ENCODE results near the gene CCDC194. TPM values are rescaled to one million over a fixed set of nuclear protein-coding genes. Genes with fewer than 3 reads are reported as not detected.

The CCDC194 gene
- total RNA-seq, 2 donors from 2014 or later, result 2.0 to 3.4 TPM

DNA sequence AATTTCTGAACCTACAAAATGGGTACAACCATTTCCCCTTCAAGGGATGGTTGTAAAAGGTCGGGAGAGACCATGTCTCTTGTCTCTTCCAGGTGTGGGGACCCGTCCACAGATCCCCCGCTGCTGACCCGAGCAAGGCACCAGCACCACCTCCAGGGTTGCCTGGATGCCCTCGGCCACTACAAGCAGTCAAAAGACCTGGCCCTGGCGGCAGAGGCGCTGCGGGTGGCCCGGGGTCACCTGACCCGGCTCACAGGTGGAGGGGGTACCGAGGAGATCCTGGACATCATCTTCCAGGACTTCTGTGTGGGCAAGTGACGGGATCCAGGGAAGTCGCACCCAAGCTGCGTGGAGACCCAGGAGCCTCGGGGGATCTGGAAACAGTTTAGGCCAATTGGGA, 52.6 kb downstream of the CCDC194 start:
- Histone ChIP-seq H3K27me3 (ENCODE audit: control insufficient read depth, insufficient read depth, low read length, poor library complexity, severe bottlenecking) (no peaks in the 10 kb centered on the region), H3K36me3 (ENCODE audit: control insufficient read depth, insufficient read depth, low read length) (peaks cover 8% of the 10 kb centered on the region), H3K27ac (ENCODE audit: low read depth, low read length) (no peak overlapping the region), H3K4me1 (ENCODE audit: control insufficient read depth, insufficient read depth, low read length) (peaks cover 7% of the 10 kb centered on the region), H3K9ac (ENCODE audit: extremely low read depth, low read length, poor library complexity, severe bottlenecking) (no peak overlapping the region), H3K4me3 (ENCODE audit: low read length) (no peak overlapping the region), H3K9me3 (ENCODE audit: control insufficient read depth, low read length) (no peaks in the 10 kb centered on the region)
- no peaks in the 10 kb centered on the region for H3K4me1 Mint-ChIP-seq
- H3K27me3 Mint-ChIP-seq (ENCODE audit: insufficient read depth), result no peaks in the 10 kb centered on the region
- H3K27ac Mint-ChIP-seq, result no peak overlapping the region
- no peaks in the 10 kb centered on the region for H3K9me3 Mint-ChIP-seq
- WGBS, 2 experiments (ENCODE audit: insufficient coverage in 1 of 2, insufficient read length in 1 of 2), result 91 to 97% methylated on average over 9 to 15 of the region's 15 CpGs
- peak; percentile 40 for DNase-seq
- peaks cover 15% of the 10 kb centered on the region for H3K36me3 Mint-ChIP-seq (ENCODE audit: low read depth)
- TF ChIP-seq, protein P1, sequence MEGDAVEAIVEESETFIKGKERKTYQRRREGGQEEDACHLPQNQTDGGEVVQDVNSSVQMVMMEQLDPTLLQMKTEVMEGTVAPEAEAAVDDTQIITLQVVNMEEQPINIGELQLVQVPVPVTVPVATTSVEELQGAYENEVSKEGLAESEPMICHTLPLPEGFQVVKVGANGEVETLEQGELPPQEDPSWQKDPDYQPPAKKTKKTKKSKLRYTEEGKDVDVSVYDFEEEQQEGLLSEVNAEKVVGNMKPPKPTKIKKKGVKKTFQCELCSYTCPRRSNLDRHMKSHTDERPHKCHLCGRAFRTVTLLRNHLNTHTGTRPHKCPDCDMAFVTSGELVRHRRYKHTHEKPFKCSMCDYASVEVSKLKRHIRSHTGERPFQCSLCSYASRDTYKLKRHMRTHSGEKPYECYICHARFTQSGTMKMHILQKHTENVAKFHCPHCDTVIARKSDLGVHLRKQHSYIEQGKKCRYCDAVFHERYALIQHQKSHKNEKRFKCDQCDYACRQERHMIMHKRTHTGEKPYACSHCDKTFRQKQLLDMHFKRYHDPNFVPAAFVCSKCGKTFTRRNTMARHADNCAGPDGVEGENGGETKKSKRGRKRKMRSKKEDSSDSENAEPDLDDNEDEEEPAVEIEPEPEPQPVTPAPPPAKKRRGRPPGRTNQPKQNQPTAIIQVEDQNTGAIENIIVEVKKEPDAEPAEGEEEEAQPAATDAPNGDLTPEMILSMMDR (conservative IDR thresholded peaks at IDR 0.05), result no peak
- H3K4me3 Mint-ChIP-seq, result no peak overlapping the region

DNA sequence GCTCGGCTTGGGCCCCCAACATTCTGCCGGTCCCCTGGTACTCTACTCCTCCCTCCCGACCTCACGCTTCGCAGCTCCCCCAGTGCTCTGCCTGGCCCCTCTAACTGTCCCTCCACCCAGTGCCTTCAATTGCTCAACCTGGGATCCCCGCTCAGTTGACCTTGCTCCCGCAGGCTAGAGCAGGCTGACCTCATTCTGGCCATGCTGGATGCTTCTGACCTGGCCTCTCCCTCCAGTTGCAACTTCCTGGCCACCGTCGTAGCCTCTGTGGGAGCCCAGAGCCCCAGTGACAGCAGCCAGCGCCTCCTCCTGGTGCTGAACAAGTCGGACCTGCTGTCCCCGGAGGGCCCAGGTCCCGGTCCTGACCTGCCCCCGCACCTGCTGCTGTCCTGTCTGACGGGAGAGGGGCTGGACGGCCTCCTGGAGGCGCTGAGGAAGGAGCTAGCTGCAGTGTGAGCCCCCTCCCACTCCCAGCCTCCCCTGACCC, 53.1 kb downstream of the CCDC194 start:
- Mint-ChIP-seq H3K27ac (no peak overlapping the region), H3K4me1 (no peaks in the 10 kb centered on the region), H3K4me3 (no peak overlapping the region), H3K36me3 (ENCODE audit: low read depth) (peaks cover 15% of the 10 kb centered on the region), H3K9me3 (no peaks in the 10 kb centered on the region), H3K27me3 (ENCODE audit: insufficient read depth) (peaks cover 1% of the 10 kb centered on the region)
- H3K27me3 ChIP-seq (ENCODE audit: control insufficient read depth, insufficient read depth, low read length, poor library complexity, severe bottlenecking), result no peaks in the 10 kb centered on the region
- 79 to 86% methylated on average over 10 to 17 of the region's 17 CpGs for WGBS, 2 experiments (ENCODE audit: insufficient coverage in 1 of 2, insufficient read length in 1 of 2)
- H3K9ac ChIP-seq (ENCODE audit: extremely low read depth, low read length, poor library complexity, severe bottlenecking), result no peak overlapping the region
- H3K27ac ChIP-seq (ENCODE audit: low read depth, low read length), result no peak overlapping the region
- TF ChIP-seq, protein P1 (conservative IDR thresholded peaks at IDR 0.05), result no peak
- H3K36me3 ChIP-seq (ENCODE audit: control insufficient read depth, insufficient read depth, low read length), result peaks cover 8% of the 10 kb centered on the region
- H3K4me3 ChIP-seq (ENCODE audit: low read length), result no peak overlapping the region
- peak; percentile 83 for DNase-seq
- no peaks in the 10 kb centered on the region for H3K9me3 ChIP-seq (ENCODE audit: control insufficient read depth, low read length)
- H3K4me1 ChIP-seq (ENCODE audit: control insufficient read depth, insufficient read depth, low read length), result peaks cover 7% of the 10 kb centered on the region

Other genes with a start within 250 kb of the CCDC194 start
- 10 to 100 TPM; 17.4 to 18.4 TPM for gene USE1, start 178.8 kb downstream of the CCDC194 start, total RNA-seq
- gene OCEL1, start 168.0 kb downstream of the CCDC194 start, total RNA-seq, result 10 to 100 TPM; 23.1 to 29.1 TPM
- 100 to 1,000 TPM; 103 to 107 TPM for gene NR2F6, start 148.3 kb downstream of the CCDC194 start, total RNA-seq
- gene USHBP1, start 129.5 kb downstream of the CCDC194 start, total RNA-seq, result 1 to 10 TPM; 3.8 to 6.2 TPM
- 100 to 1,000 TPM; 136 to 151 TPM for gene BABAM1, start 126.8 kb downstream of the CCDC194 start, total RNA-seq
- 1 to 10 TPM; 4.6 to 9.9 TPM for gene ANKLE1, start 112.3 kb downstream of the CCDC194 start, total RNA-seq
- gene ABHD8, start 90.8 kb downstream of the CCDC194 start, total RNA-seq, result 10 to 100 TPM; 11.6 to 21.1 TPM
- gene MRPL34, start 88.3 kb downstream of the CCDC194 start, total RNA-seq, result 10 to 100 TPM; 58.1 to 62.2 TPM
- 10 to 100 TPM; 36.9 to 42.3 TPM for gene DDA1, start 84.6 kb downstream of the CCDC194 start, total RNA-seq
- gene ANO8, start 59.3 kb downstream of the CCDC194 start, total RNA-seq, result 10 to 100 TPM; 27.5 to 29.5 TPM
- gene GTPBP3, start 56.6 kb downstream of the CCDC194 start, total RNA-seq, result 10 to 100 TPM; 48.7 to 55.7 TPM
- gene PLVAP, start 16.9 kb downstream of the CCDC194 start, total RNA-seq, result under 1 TPM in 1 of 2 donors, not detected in 1; 0.44 TPM
- 100 to 1,000 TPM in 1 of 2 donors, 10 to 100 TPM in 1; 50.8 to 147 TPM for gene BST2, start 11.4 kb upstream of the CCDC194 start, total RNA-seq
- gene MVB12A, start 25.9 kb upstream of the CCDC194 start, total RNA-seq, result 10 to 100 TPM; 63.1 to 64.8 TPM
- gene TMEM221, start 54.5 kb upstream of the CCDC194 start, total RNA-seq, result 1 to 10 TPM; 3.5 to 4.8 TPM
- gene NXNL1, start 66.7 kb upstream of the CCDC194 start, total RNA-seq, result not detected
- 10 to 100 TPM; 11.8 to 16.9 TPM for gene SLC27A1, start 76.3 kb upstream of the CCDC194 start, total RNA-seq
- gene PGLS, start 117.5 kb upstream of the CCDC194 start, total RNA-seq, result 100 to 1,000 TPM; 121 to 132 TPM
- 10 to 100 TPM; 61.2 to 68.3 TPM for gene COLGALT1, start 161.5 kb upstream of the CCDC194 start, total RNA-seq